Cardiac fibroblast (primary cell): ENCODE data around the gene CDKL4.

ENCODE experiments used
- DNase-seq, 2 donors: peaks; one replicate each; pipeline versions ENCODE4 v3.0.0 to v3.0.0-alpha.2; 2010; ENCODE audit warnings: low read depth in 2 of 2
- H3K4me3 ChIP-seq, 2 donors: replicated peaks in 1 of 2; 1 replicate in 1 of 2; 2 replicates in 1 of 2; pipeline ENCODE4 v1.5.1; 2011; ENCODE audit warnings: low read depth in 2 of 2, low read length in 2 of 2, mild to moderate bottlenecking in 2 of 2, moderate library complexity in 1 of 2
- CTCF ChIP-seq: IDR thresholded peaks from one replicate; pipeline ENCODE4 v1.5.1; 2011; ENCODE audit warnings: low read depth, mild to moderate bottlenecking, low read length, inconsistent platforms

The CDKL4 gene

GRCh38 chr2:39243469-39244123 is at the start of gene CDKL4:
TSS of gene CDKL4 (minus strand) at chr2:39243970.
- TF ChIP-seq CTCF: no peak
- H3K4me3 ChIP-seq: peak within 1 kb of the TSS; percentile 5
- DNase-seq: no peak

- no peak for DNase-seq
- no peak overlapping the region for H3K4me3 ChIP-seq
- no peak for TF ChIP-seq CTCF
Measured at GRCh38 chr2:39290433-39290832, 46.7 kb upstream of the CDKL4 start.

GRCh38 chr2:39289609-39290008 is 45.8 kb upstream of the CDKL4 start:
- TF ChIP-seq CTCF: no peak
- H3K4me3 ChIP-seq: no peak overlapping the region
- DNase-seq: peak in 1 of 2 donors; percentile 22

GRCh38 chr2:39283561-39283960 is 39.8 kb upstream of the CDKL4 start:
- TF ChIP-seq CTCF: no peak
- DNase-seq: no peak

GRCh38 chr2:39281391-39281790 is 37.6 kb upstream of the CDKL4 start:
- no peak for TF ChIP-seq CTCF
- no peak for DNase-seq
- H3K4me3 ChIP-seq: no peak overlapping the region

More at GRCh38 chr2:39283561-39283960, 39.8 kb upstream of the CDKL4 start:
- H3K4me3 ChIP-seq: no peak overlapping the region

- no peak for TF ChIP-seq CTCF
Measured at GRCh38 chr2:39275016-39275415, 31.2 kb upstream of the CDKL4 start.

GRCh38 chr2:39269941-39270340 is 26.2 kb upstream of the CDKL4 start:
- no peak for TF ChIP-seq CTCF
- no peak overlapping the region for H3K4me3 ChIP-seq
- no peak for DNase-seq

More at GRCh38 chr2:39275016-39275415, 31.2 kb upstream of the CDKL4 start:
- H3K4me3 ChIP-seq: no peak overlapping the region
- DNase-seq: peak in 1 of 2 donors; percentile 31
